Progenitor cell of endocrine pancreas (in vitro differentiated cells): ENCODE measurements around the gene MAPK12. TPM values are rescaled to one million over a fixed set of nuclear protein-coding genes. Genes with fewer than 3 reads are reported as not detected.

Experiments
- DNase-seq: peaks from one replicate; pipeline ENCODE4 v3.0.0; 2021; ENCODE audit warnings: low spot score; ENCODE audit not compliant: unreplicated experiment
- H3K27ac Mint-ChIP-seq: 2 replicates; pipeline ENCODE4 v1.8.0; 2021; ENCODE audit warnings: mild to moderate bottlenecking, moderate library complexity, mixed read lengths
- H3K27me3 Mint-ChIP-seq: 2 replicates; pipeline ENCODE4 v1.8.0; 2021; ENCODE audit warnings: mixed read lengths
- H3K36me3 Mint-ChIP-seq: 2 replicates; pipeline ENCODE4 v1.8.0; 2022; ENCODE audit warnings: mixed read lengths; ENCODE audit not compliant: insufficient read depth
- H3K4me1 Mint-ChIP-seq: 2 replicates; pipeline ENCODE4 v1.8.0; 2021; ENCODE audit warnings: low read depth, mixed read lengths
- H3K4me3 Mint-ChIP-seq: 2 replicates; pipeline ENCODE4 v1.8.0; 2021; ENCODE audit warnings: low read depth, mild to moderate bottlenecking, moderate library complexity, mixed read lengths
- H3K9me3 Mint-ChIP-seq: 2 replicates; pipeline ENCODE4 v1.8.0; 2021; ENCODE audit warnings: low read depth, mixed read lengths
- CTCF ChIP-seq: fragments of 200-600 bp; sonication (generic); IDR thresholded peaks from one replicate; pipeline ENCODE4 v1.5.0; 2021; ENCODE audit warnings: antibody characterized with exemption, mild to moderate bottlenecking; ENCODE audit not compliant: unreplicated experiment
- total RNA-seq: library from RNA; stranded (reverse); gene quantifications from 2 replicates; pipeline ENCODE4 v1.2.1, GENCODE V29; 2021

MAPK12 gene
- total RNA-seq, 1 donor from 2014 or later, result 53.7 TPM

DNA sequence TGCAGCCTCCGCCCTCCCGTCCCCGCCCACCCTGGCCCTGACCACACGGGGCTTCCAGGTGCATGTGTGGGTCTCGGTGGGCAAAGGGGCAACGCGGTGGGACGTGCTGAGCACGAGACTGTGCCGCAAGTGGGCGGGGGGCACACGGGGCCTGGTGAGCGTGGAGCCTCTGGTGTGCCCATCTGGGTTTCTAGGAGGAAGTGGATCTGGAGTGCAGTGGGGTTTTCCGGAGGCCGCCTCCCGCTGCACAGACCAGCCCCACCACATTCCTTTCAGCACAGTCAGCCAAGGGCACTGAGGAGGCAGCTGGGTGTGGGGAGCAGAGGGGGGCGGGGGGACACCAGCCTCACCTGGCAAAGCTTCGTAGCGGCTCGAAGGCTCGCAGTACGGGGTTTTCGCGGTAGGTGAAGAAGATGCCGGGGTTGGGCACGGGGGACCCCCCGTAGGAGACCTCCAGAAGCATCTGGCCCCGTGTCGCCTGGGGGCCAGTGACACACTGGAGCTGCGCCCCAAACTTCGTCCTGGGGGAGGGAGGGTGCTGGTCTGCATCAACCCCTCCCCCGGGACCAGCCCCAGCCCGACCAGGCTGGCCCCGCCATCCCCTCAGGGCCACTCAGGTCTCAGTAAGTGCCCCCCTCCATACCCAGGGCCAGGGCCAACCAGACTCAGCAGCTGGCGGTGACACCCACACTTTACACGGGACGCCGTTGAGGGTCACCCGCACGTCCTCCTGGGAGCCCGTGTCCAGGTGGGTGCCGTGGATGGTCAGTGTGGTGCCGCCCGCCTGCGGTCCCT is 21.1 kb upstream of the MAPK12 start:
- no peaks in the 10 kb centered on the region for H3K9me3 Mint-ChIP-seq
- H3K36me3 Mint-ChIP-seq, result peaks cover 8% of the 10 kb centered on the region
- TF ChIP-seq CTCF, result no peak
- H3K27me3 Mint-ChIP-seq, result no peaks in the 10 kb centered on the region
- H3K4me3 Mint-ChIP-seq, result no peak overlapping the region
- no peaks in the 10 kb centered on the region for H3K4me1 Mint-ChIP-seq
- no peak for DNase-seq
- no peak overlapping the region for H3K27ac Mint-ChIP-seq

DNA sequence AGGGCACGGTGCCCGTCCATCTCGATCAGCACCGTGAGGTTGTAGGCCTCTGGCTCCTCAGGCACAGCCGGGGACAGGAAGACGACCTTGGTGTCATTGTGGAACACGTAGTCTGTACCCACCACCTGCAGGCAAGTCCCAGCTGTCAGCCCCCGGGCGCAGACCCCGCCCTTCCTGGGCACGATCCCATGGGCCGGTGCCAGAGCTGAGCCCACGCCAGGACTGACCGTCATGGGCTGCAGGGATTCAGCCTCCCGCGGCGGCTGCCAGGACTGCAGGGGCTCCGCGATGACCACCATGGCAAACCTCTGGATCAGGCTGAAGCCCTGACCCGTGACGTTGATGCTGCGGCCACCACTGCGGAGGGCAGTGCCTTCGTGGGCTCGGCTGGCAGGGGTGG is 20.5 kb upstream of the MAPK12 start:
- no peak for TF ChIP-seq CTCF
- no peaks in the 10 kb centered on the region for H3K9me3 Mint-ChIP-seq
- DNase-seq, result no peak
- H3K36me3 Mint-ChIP-seq, result peaks cover 13% of the 10 kb centered on the region
- H3K4me3 Mint-ChIP-seq, result no peak overlapping the region
- H3K27ac Mint-ChIP-seq, result no peak overlapping the region
- H3K27me3 Mint-ChIP-seq, result no peaks in the 10 kb centered on the region
- H3K4me1 Mint-ChIP-seq, result no peaks in the 10 kb centered on the region

- peaks cover 13% of the 10 kb centered on the region for H3K36me3 Mint-ChIP-seq
- DNase-seq, result no peak
- no peak for TF ChIP-seq CTCF
- no peak overlapping the region for H3K4me3 Mint-ChIP-seq
- no peaks in the 10 kb centered on the region for H3K9me3 Mint-ChIP-seq
- H3K27me3 Mint-ChIP-seq, result no peaks in the 10 kb centered on the region
- no peak overlapping the region for H3K27ac Mint-ChIP-seq
- H3K4me1 Mint-ChIP-seq, result no peaks in the 10 kb centered on the region
These were observed 19.9 kb upstream of the MAPK12 start for GRCh38 chr22:50281384-50281760.

DNA sequence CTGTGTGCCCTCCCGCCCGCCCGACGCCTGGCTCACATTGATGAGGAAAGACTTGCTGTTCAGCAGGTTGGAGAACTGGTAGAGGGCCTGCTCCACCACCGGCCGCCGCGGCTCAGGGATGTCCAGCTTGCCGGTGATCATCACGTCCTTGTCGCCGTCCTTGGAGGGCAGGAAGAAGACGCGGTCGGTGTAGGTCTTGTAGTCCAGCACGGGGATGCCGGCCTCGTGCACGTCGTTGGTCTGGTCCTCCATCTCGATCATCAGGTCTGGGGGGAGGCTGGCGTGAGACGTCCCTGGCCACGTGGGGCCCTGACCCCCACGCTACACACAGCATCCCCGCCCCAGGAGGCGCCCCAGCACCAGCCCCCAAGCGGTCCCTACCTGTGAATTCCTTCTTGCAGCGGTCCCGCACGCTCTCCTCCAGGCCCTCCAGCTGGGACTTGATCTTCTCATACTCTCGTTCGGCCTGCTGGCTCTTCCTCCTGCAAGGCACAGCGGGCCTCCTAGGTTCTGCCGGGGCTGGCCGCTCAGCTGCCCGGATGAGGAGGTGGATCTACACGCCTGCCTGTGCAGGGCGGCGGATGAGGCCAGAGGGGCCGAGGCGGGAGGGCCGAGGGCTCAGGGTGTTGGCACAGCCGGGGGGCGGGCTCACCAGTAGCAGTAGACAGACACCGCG is 19.4 kb upstream of the MAPK12 start:
- DNase-seq, result no peak
- H3K4me3 Mint-ChIP-seq, result no peak overlapping the region
- no peaks in the 10 kb centered on the region for H3K9me3 Mint-ChIP-seq
- peaks cover 13% of the 10 kb centered on the region for H3K36me3 Mint-ChIP-seq
- TF ChIP-seq CTCF, result no peak
- H3K4me1 Mint-ChIP-seq, result no peaks in the 10 kb centered on the region
- H3K27ac Mint-ChIP-seq, result no peak overlapping the region
- H3K27me3 Mint-ChIP-seq, result no peaks in the 10 kb centered on the region

- no peak for DNase-seq
- no peak for TF ChIP-seq CTCF
- H3K4me1 Mint-ChIP-seq, result no peaks in the 10 kb centered on the region
- H3K9me3 Mint-ChIP-seq, result no peaks in the 10 kb centered on the region
- peaks cover 14% of the 10 kb centered on the region for H3K36me3 Mint-ChIP-seq
- H3K27me3 Mint-ChIP-seq, result no peaks in the 10 kb centered on the region
- H3K27ac Mint-ChIP-seq, result no peak overlapping the region
- H3K4me3 Mint-ChIP-seq, result no peak overlapping the region
These were observed 18.7 kb upstream of the MAPK12 start for GRCh38 chr22:50280022-50280707.
